ENCODE results near the gene RNF214.

RNF214 gene

DNA sequence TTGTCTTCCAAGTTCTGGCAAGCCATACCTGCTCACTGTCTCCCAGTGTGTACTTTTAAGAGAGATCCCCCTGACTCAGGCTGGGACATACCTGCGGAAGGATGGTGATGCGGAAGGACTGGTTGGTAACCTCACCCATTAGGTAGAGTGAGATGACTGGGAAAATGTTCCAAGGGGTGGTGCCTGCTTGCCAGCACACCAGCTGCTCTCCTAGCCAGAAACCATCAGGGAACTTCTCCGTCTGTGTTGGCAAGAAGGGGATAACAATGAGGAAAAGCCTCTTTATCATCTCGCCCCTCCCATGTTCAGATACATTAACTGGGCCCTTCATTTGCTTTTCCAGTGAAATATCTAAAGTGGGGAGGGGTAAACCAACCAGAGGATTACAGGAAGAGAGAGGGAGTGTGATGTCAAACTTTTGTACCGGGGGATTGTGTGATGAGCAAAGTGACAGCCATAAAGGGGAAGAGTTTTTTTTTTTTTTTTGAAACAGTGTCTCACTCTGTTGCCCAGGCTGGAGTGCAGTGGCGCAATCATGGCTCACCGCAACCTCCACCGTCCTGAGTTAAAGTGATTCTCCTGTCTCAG lies 58.4 kb downstream of the RNF214 start, which contains the start of gene BACE1-AS:
BACE1-AS (plus strand) TSS at position 538 of the 588 bp plus-strand sequence.
- no peak within 1 kb of the TSS for H3K4me3 ChIP-seq (ENCODE audit: low read length)
- TF ChIP-seq, protein P1, sequence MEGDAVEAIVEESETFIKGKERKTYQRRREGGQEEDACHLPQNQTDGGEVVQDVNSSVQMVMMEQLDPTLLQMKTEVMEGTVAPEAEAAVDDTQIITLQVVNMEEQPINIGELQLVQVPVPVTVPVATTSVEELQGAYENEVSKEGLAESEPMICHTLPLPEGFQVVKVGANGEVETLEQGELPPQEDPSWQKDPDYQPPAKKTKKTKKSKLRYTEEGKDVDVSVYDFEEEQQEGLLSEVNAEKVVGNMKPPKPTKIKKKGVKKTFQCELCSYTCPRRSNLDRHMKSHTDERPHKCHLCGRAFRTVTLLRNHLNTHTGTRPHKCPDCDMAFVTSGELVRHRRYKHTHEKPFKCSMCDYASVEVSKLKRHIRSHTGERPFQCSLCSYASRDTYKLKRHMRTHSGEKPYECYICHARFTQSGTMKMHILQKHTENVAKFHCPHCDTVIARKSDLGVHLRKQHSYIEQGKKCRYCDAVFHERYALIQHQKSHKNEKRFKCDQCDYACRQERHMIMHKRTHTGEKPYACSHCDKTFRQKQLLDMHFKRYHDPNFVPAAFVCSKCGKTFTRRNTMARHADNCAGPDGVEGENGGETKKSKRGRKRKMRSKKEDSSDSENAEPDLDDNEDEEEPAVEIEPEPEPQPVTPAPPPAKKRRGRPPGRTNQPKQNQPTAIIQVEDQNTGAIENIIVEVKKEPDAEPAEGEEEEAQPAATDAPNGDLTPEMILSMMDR (conservative IDR thresholded peaks at IDR 0.05; ENCODE audit: low read depth, low read length): no peak
- DNase-seq (ENCODE audit: low read depth): no peak

DNA sequence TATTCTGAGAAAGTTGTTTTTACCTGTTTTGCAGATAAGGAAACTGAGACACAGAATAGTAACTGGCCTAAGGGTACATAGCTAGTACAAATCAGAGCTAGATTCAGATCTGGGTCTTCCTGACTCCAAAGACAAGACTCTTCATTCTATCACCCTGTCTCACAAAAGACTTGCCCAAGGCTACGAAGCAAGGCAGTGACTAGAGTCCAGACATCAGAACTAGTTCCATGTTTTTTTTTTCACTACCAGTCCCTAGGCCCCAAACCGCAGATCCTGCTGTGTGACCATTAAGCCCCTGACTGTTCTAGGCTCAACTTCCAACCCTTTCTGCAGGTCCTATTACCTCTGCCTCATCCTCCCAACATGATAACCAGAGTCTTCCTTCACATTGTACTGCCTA lies 60.1 kb downstream of the RNF214 start:
- no peak for DNase-seq (ENCODE audit: low read depth)
- no peak overlapping the region for H3K4me3 ChIP-seq (ENCODE audit: low read length)
- TF ChIP-seq, protein P1 (conservative IDR thresholded peaks at IDR 0.05; ENCODE audit: low read depth, low read length): no peak

DNA sequence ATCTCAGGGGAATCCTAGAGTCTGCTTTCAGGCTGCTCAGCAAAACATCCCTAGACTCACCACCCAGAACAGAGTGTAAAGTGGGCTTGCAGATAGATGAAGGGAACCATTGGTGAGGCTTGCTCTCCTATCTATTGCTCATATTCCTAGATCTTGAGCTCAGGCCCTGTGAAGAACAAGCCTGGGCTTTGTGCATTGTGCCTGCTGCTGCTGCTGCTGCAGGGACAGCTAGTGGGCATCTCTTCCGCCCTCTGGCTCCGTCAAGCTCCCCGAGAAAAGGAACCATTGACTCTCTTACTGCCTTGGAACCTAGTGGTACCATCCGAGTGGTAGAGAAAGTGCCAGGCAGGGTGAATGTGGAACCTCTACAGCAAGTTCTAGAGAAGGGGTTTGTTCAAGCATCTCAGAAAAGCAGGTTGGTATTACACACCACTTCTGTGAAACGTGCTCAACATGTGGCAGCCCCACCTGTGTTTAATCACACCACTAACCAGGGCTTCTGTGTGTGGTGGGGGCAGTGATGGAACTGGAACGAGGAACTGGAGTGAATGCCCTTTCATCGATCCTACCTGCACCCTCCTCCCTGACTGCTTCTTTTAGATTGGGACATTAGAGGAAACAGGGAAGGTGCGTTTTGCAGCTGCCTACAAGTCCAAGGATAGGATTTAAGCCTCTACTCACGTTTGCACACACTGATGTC lies 63.1 kb downstream of the RNF214 start:
- TF ChIP-seq, protein P1 (conservative IDR thresholded peaks at IDR 0.05; ENCODE audit: low read depth, low read length): no peak
- no peak for DNase-seq (ENCODE audit: low read depth)
- no peak overlapping the region for H3K4me3 ChIP-seq (ENCODE audit: low read length)

DNA sequence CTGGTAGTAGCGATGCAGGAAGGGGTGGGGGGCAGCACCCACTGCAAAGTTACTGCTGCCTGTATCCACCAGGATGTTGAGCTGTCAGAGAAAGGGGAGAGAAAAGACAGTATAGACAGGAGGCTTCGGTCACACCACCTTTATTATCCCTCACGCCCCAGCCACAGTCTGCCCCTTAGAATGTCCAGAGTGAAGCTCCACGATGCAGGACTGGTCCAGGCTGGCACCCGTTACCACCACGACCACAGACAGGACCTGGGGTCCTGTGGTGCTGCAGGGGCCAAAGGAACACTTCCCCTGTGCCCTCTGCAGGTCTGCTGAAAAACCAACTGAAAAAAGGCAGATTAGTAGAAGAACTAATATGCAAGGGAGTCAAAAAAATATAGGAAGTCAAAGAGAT lies 64.4 kb downstream of the RNF214 start:
- TF ChIP-seq, protein P1 (conservative IDR thresholded peaks at IDR 0.05; ENCODE audit: low read depth, low read length): no peak
- no peak overlapping the region for H3K4me3 ChIP-seq (ENCODE audit: low read length)

DNA sequence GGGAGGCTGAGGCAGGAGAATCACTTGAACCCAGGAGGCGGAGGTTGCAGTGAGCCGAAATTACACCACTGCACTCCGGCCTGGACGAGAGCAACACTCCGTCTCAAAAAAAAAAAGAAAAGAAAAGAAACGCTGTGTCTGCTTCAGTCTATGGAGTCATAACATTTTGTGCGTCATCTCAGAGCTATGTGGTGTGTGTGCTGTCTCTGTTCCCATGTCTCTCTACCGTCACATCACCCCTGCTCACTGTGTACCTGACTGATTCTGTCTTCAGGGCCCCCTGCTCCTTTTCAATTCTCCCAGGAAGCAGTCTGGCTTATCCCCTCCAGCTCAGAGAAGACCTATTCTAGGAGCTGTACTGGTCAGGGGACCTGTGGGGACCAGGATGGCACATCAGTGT lies 65.7 kb downstream of the RNF214 start:
- H3K4me3 ChIP-seq (ENCODE audit: low read length): no peak overlapping the region
- DNase-seq (ENCODE audit: low read depth): no peak
- TF ChIP-seq, protein P1 (conservative IDR thresholded peaks at IDR 0.05; ENCODE audit: low read depth, low read length): no peak

More for the DNA sequence above, 64.4 kb downstream of the RNF214 start:
- DNase-seq (ENCODE audit: low read depth): no peak

DNA sequence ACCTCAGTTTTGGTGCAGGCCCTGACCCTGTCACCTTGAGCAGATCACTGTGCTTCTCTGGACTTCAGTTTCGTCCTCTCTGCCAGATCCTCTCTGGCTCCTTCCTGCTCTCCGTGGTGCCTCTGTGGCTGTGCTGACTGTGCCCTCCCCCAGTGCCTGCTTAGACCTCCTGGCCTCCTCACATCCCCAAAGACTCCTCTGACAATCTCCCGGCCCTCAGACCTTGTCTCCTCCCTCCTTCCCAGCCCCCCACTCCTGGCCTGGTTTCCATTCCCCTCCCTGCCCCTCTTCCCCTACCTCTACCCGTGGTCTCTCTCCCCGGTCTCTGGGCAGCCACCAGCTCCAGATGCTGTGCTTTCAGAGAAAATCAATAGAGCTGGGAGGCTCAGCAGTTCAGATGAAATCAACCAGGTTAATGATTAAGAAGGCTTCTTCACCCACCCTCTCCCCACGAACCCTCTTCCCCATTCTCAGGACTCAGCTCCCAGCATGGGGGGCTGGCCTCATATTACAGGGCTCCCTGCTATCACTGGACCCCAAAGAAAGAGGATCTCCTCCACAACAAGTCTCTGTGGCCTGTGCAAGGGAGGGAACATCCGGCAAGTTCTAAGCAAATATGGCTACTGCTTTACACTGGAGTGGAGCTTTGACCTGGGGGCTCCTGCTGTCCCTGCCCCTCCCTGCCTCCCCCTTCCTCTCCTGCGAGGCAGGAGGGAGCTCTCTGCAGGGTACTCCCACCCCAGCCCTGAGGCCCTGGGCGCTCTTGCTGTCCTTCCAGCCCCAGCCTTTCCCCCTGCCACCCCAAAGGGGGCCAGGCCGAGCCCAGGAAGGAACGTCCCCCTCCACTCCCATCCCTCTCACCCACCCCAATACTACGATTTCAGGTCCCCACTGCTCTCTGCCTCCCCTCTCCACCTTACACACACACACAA lies 67.1 kb downstream of the RNF214 start:
- TF ChIP-seq, protein P1 (conservative IDR thresholded peaks at IDR 0.05; ENCODE audit: low read depth, low read length): no peak
- no peak overlapping the region for H3K4me3 ChIP-seq (ENCODE audit: low read length)
- no peak for DNase-seq (ENCODE audit: low read depth)
